ENCODE data around the gene ENOX1.

- no peak for TF ChIP-seq POLR2AphosphoS5 (IDR thresholded peaks at IDR 0.05; ENCODE audit: borderline replicate concordance, low read depth, low read length)
- no peak for TF ChIP-seq FOXP2 (optimal IDR thresholded peaks at IDR 0.05; ENCODE audit: control extremely low read depth, extremely low read length, insufficient read depth)
- TF ChIP-seq EZH2 (IDR thresholded peaks at IDR 0.05) = no peak
Observed at GRCh38 chr13:43773602-43774001, 13.2 kb downstream of the ENOX1 start.

Data from SK-N-MC (cell line).